Suprapubic skin (tissue), 4 donors: ENCODE results near the gene COL18A1. TPM values are rescaled to one million over a fixed set of nuclear protein-coding genes. Genes with fewer than 3 reads are reported as not detected.

ENCODE experiments used
- DNase-seq, 2 donors: peaks; one replicate each; pipeline ENCODE4 v3.0.0-alpha.2; 2019; ENCODE audit warnings: low spot score in 2 of 2
- H3K27ac ChIP-seq: fragments of 200-600 bp; sonication (generic); one replicate; pipeline ENCODE4 v1.5.1; 2019
- H3K27me3 ChIP-seq: fragments of 200-600 bp; sonication (generic); one replicate; pipeline ENCODE4 v1.5.1; 2019
- H3K36me3 ChIP-seq: fragments of 200-600 bp; sonication (generic); one replicate; pipeline ENCODE4 v1.5.1; 2019
- H3K4me1 ChIP-seq: fragments of 200-600 bp; sonication (generic); one replicate; pipeline ENCODE4 v1.5.1; 2019
- H3K4me3 ChIP-seq: fragments of 200-600 bp; sonication (generic); one replicate; pipeline ENCODE4 v1.5.1; 2019; ENCODE audit warnings: mild to moderate bottlenecking
- H3K9me3 ChIP-seq: fragments of 200-600 bp; sonication (generic); one replicate; pipeline ENCODE4 v1.5.1; 2019
- EP300 ChIP-seq: sonication (generic); formaldehyde crosslinking; IDR thresholded peaks from one replicate; pipeline ENCODE4 v1.6.1; 2017; ENCODE audit warnings: antibody characterized with exemption
- POLR2A ChIP-seq, 2 donors: fragments of 450-650 bp; IDR thresholded peaks; one replicate each; pipeline ENCODE4 v1.6.1; 2017; ENCODE audit warnings: antibody characterized with exemption in 2 of 2, mild to moderate bottlenecking in 2 of 2, moderate library complexity in 2 of 2
- POLR2AphosphoS5 ChIP-seq, 3 donors: sonication (generic); formaldehyde crosslinking; IDR thresholded peaks; one replicate each; pipeline ENCODE4 v1.6.1; 2017; ENCODE audit warnings: antibody characterized with exemption in 3 of 3
- WGBS: methylation state at CpG from one replicate; pipeline ENCODE4 v1.1.5; 2018; 5-methylcytosine and 5-hydroxymethylcytosine counted together
- total RNA-seq, 4 donors: library from RNA; depleted of rRNA; stranded (reverse); fragments of >200 nt; gene quantifications; one replicate each; pipeline ENCODE4 v1.1.0, GENCODE V29; 2016
- TF ChIP-seq, protein P1 (sequence below), 2 donors: fragments of 200-600 bp in 1 of 2; fragments of 450-650 bp in 1 of 2; sonication (generic) in 1 of 2; IDR thresholded peaks; one replicate each; pipeline ENCODE4 v1.5.1; 2016 to 2019; ENCODE audit warnings: antibody characterized with exemption in 2 of 2, mild to moderate bottlenecking in 1 of 2, moderate library complexity in 1 of 2

The COL18A1 gene
- total RNA-seq, 4 donors from 2014 or later, result 71.9 to 157 (median 101) TPM

GRCh38 chr21:45510466-45510955, 105.5 kb downstream of the COL18A1 start:
- 95% methylated on average over 4 of the region's 11 CpGs for WGBS
- DNase-seq, result peak; percentile 53 to 60
- no peak overlapping the region for H3K27ac ChIP-seq
- no peaks in the 10 kb centered on the region for H3K27me3 ChIP-seq
- no peaks in the 10 kb centered on the region for H3K4me1 ChIP-seq
- no peaks in the 10 kb centered on the region for H3K9me3 ChIP-seq
- H3K4me3 ChIP-seq, result no peak overlapping the region
- H3K36me3 ChIP-seq, result peaks cover 46% of the 10 kb centered on the region
- TF ChIP-seq POLR2A (IDR thresholded peaks at IDR 0.05), result no peak
- TF ChIP-seq, protein P1, sequence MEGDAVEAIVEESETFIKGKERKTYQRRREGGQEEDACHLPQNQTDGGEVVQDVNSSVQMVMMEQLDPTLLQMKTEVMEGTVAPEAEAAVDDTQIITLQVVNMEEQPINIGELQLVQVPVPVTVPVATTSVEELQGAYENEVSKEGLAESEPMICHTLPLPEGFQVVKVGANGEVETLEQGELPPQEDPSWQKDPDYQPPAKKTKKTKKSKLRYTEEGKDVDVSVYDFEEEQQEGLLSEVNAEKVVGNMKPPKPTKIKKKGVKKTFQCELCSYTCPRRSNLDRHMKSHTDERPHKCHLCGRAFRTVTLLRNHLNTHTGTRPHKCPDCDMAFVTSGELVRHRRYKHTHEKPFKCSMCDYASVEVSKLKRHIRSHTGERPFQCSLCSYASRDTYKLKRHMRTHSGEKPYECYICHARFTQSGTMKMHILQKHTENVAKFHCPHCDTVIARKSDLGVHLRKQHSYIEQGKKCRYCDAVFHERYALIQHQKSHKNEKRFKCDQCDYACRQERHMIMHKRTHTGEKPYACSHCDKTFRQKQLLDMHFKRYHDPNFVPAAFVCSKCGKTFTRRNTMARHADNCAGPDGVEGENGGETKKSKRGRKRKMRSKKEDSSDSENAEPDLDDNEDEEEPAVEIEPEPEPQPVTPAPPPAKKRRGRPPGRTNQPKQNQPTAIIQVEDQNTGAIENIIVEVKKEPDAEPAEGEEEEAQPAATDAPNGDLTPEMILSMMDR (IDR thresholded peaks at IDR 0.05), result no peak
- no peak for TF ChIP-seq POLR2AphosphoS5 (IDR thresholded peaks at IDR 0.05)
- TF ChIP-seq EP300, result no peak

DNA sequence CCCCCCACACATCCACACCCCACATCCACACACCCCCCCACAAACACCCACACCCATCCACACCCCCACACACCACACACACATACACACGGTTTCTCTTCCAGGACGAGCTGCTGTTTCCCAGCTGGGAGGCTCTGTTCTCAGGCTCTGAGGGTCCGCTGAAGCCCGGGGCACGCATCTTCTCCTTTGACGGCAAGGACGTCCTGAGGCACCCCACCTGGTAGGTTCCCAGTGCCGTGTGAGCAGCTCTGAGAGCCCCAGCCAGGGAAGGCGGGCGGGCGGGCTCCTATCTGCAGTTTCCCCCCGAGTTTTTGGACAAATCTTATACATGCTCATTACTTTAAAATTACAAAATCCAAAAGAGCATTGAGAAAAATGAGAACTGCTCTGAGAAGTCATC, 106.0 kb downstream of the COL18A1 start:
- H3K27ac ChIP-seq, result no peak overlapping the region
- no peak overlapping the region for H3K4me3 ChIP-seq
- no peaks in the 10 kb centered on the region for H3K9me3 ChIP-seq
- peak; percentile 40 to 70 for DNase-seq
- H3K36me3 ChIP-seq, result peaks cover 43% of the 10 kb centered on the region
- no peaks in the 10 kb centered on the region for H3K27me3 ChIP-seq
- H3K4me1 ChIP-seq, result no peaks in the 10 kb centered on the region
- WGBS, result 87% methylated on average over 12 of the region's 12 CpGs
- TF ChIP-seq, protein P1 (IDR thresholded peaks at IDR 0.05), result no peak
- TF ChIP-seq EP300, result no peak
- no peak for TF ChIP-seq POLR2AphosphoS5 (IDR thresholded peaks at IDR 0.05)
- no peak for TF ChIP-seq POLR2A (IDR thresholded peaks at IDR 0.05)

- TF ChIP-seq, protein P1 (IDR thresholded peaks at IDR 0.05), result no peak
- no peak for TF ChIP-seq POLR2AphosphoS5 (IDR thresholded peaks at IDR 0.05)
- TF ChIP-seq EP300, result no peak
- no peak for TF ChIP-seq POLR2A (IDR thresholded peaks at IDR 0.05)
Measured at GRCh38 chr21:45511661-45512431, 106.9 kb downstream of the COL18A1 start.

GRCh38 chr21:45512626-45513002, 107.6 kb downstream of the COL18A1 start:
- no peak overlapping the region for H3K4me3 ChIP-seq
- no peaks in the 10 kb centered on the region for H3K27me3 ChIP-seq
- H3K27ac ChIP-seq, result peak overlapping the region; percentile 34
- no peaks in the 10 kb centered on the region for H3K9me3 ChIP-seq
- H3K4me1 ChIP-seq, result no peaks in the 10 kb centered on the region
- WGBS, result 89% methylated on average over 5 of the region's 8 CpGs
- DNase-seq, result peak; percentile 44 to 65
- TF ChIP-seq EP300, result no peak
- no peak for TF ChIP-seq POLR2A (IDR thresholded peaks at IDR 0.05)
- no peak for TF ChIP-seq POLR2AphosphoS5 (IDR thresholded peaks at IDR 0.05)
- TF ChIP-seq, protein P1 (IDR thresholded peaks at IDR 0.05), result no peak
- H3K36me3 ChIP-seq, result peaks cover 43% of the 10 kb centered on the region

More at GRCh38 chr21:45511661-45512431, 106.9 kb downstream of the COL18A1 start:
- H3K27me3 ChIP-seq, result no peaks in the 10 kb centered on the region
- 90% methylated on average over 33 of the region's 35 CpGs for WGBS
- no peak overlapping the region for H3K4me3 ChIP-seq
- DNase-seq, result peak; percentile 49 to 75
- no peaks in the 10 kb centered on the region for H3K4me1 ChIP-seq
- no peak overlapping the region for H3K27ac ChIP-seq
- no peaks in the 10 kb centered on the region for H3K9me3 ChIP-seq
- H3K36me3 ChIP-seq, result peaks cover 43% of the 10 kb centered on the region

DNA sequence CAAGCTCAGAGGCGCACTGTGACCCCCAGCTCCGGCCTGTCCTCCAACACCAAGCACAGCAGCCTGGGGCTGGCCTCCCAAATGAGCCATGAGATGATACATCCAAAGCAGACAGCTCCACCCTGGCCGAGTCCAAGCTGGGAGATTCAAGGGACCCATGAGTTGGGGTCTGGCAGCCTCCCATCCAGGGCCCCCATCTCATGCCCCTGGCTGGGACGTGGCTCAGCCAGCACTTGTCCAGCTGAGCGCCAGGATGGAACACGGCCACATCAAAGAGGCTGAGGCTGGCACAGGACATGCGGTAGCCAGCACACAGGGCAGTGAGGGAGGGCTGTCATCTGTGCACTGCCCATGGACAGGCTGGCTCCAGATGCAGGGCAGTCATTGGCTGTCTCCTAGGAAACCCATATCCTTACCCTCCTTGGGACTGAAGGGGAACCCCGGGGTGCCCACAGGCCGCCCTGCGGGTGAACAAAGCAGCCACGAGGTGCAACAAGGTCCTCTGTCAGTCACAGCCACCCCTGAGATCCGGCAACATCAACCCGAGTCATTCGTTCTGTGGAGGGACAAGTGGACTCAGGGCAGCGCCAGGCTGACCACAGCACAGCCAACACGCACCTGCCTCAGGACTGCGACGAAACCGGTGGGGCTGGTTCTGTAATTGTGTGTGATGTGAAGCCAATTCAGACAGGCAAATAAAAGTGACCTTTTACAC, 108.2 kb downstream of the COL18A1 start:
- WGBS, result 58% methylated on average over 5 of the region's 19 CpGs
- no peaks in the 10 kb centered on the region for H3K4me1 ChIP-seq
- H3K27ac ChIP-seq, result peak overlapping the region; percentile 34
- peak; percentile 56 to 76 for DNase-seq
- no peak overlapping the region for H3K4me3 ChIP-seq
- H3K27me3 ChIP-seq, result no peaks in the 10 kb centered on the region
- H3K36me3 ChIP-seq, result peaks cover 43% of the 10 kb centered on the region
- no peak for TF ChIP-seq POLR2AphosphoS5 (IDR thresholded peaks at IDR 0.05)
- TF ChIP-seq EP300, result no peak
- TF ChIP-seq, protein P1 (IDR thresholded peaks at IDR 0.05), result no peak
- TF ChIP-seq POLR2A (IDR thresholded peaks at IDR 0.05), result no peak
- H3K9me3 ChIP-seq, result no peaks in the 10 kb centered on the region
